SK-N-DZ (cell line): ENCODE measurements around the gene EDN1.
"Not testable (repeated sequence)": the region's sequence is repeated elsewhere in the genome, so short reads cannot be mapped to it uniquely, and the experiment has no call there.

Experiments used
- DNase-seq: peaks from one replicate; pipeline ENCODE4 v3.0.0-alpha.2; 2015; ENCODE audit warnings: low spot score

The EDN1 gene

GRCh38 chr6:12324099-12324498, 33.9 kb downstream of the EDN1 start:
- no peak for DNase-seq

DNA sequence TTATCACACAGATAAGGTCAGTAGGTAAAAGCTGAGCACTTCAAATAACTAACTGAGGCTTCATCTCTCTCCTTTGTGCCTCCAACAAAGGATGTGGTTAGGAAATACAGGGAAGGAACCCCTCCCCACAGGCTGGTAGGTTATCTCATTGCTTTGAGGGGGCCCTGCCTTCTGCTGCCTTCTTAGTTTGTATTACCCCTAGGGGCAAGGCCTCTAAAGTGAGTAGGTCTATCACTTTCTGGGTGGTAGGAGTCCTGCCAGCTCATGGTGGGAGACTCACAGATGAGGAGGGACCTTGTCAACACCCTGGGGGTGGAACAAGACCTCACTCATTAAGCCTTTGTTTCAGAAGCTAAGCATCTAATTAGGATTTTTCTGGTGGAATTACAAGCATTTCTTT, 34.6 kb downstream of the EDN1 start:
- no peak for DNase-seq

GRCh38 chr6:12325872-12326271, 35.7 kb downstream of the EDN1 start:
- DNase-seq = no peak

DNA sequence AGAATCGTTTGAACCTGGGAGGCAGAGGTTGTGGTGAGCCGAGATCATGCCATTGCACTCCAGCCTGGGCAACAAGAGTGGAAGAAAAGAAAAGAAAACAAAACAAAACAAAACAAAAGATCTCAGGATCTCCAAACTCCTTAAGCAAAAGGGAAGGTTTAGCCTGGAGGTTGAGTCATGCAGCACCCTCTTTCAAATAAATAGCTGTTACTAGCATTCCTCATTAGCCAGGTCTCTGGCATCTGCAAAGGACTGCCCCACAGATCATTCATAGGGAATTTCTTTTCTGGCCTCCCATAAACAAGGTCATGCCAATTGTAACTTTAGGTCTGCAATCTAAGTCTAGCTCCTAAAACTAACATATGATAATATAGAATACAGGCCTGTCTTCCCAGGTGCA, 37.2 kb downstream of the EDN1 start:
- DNase-seq = no peak

DNA sequence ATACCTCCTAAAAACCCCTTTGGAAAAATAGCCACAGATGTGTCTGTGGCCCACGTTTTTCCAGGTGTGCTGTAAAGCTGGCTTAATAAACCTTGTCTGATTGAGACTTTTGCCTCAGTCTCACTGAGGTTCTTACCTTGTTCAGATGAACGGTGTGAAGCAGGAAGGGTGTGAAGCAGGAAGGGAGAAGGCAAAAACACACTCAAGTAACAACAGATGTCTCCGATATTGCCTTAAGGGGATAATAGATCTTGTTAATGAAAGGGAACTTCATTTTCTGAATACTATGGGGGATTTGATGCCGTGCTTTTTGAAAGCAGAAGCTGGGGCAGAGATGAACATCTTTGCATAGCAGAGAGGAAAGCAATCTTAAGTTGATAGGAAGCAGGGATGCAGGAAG, 37.8 kb downstream of the EDN1 start:
- no peak for DNase-seq

DNA sequence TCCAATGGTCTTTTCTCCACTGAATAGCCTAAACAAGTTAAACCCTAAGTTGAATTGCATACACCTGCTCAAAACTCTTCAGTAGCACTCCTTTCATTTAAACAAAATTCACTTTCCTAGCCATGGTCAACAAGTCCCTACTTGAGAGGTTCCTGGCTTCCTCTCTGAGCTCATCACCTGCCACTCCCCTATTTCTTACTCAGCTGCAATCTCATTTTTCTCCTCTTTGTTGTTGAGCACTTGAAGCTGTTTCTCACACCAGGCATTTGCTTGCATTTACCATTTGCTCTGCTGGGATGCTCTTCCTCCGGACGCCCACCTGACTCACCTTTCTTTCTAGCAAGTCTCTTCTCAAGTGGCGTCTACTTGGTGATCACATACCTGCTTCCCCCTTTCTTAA, 38.5 kb downstream of the EDN1 start:
- no peak for DNase-seq

GRCh38 chr6:12331474-12331873, 41.3 kb downstream of the EDN1 start:
- no peak for DNase-seq

DNA sequence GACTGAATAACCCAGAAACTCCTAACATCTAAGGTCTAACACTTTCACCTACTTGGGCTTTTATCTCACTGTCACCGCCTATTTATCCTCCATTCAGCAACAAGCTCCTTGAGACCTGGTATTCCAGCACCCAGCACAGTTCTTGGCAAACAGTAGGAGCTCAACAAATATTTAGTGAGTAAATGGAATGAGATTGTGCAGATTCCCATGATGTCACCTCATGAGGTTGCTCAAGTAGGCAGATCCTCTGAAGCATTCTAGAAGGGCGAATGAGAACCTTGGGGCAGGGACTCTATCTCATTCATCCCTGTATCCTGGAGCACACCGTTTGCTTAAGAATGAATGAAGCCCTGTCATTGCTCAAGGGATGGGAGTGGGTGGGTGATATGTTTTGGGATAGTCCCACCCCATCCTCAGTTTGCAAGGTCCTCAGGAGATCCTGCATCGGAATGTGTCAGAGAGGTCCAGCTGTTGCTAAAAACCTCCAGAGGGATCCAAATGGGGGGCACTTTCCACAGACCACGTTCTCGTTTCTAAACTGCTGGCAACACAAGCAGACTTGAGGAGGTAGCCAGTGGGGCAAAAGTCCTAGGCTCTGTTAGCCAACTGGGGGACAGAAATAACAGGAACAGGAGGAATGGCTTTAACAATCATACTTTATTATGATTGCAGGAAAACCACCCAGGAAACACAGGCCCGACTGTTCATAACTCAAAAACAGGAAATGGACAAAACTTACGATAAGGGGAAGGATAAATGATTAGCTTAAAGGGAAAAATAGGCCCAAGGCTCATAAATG, 42.0 kb downstream of the EDN1 start:
- DNase-seq = no peak

DNA sequence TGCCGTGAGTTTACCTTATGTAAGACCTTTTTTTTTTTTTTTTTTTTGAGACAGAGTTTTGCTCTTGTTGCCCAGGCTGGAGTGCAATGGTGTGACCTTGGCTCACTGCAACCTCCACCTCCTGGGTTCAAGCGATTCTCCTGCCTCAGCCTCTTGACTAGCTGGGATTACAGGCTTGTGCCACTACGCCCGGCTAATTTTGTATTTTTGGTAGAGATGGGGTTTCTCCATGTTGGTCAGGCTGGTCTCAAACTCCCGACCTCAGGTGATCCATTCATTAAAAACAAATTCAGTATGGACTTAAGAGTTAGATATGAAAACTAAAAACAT, 42.6 kb downstream of the EDN1 start:
- not testable (repeated sequence) for DNase-seq

GRCh38 chr6:12333128-12333527, 43.0 kb downstream of the EDN1 start:
- no peak for DNase-seq

DNA sequence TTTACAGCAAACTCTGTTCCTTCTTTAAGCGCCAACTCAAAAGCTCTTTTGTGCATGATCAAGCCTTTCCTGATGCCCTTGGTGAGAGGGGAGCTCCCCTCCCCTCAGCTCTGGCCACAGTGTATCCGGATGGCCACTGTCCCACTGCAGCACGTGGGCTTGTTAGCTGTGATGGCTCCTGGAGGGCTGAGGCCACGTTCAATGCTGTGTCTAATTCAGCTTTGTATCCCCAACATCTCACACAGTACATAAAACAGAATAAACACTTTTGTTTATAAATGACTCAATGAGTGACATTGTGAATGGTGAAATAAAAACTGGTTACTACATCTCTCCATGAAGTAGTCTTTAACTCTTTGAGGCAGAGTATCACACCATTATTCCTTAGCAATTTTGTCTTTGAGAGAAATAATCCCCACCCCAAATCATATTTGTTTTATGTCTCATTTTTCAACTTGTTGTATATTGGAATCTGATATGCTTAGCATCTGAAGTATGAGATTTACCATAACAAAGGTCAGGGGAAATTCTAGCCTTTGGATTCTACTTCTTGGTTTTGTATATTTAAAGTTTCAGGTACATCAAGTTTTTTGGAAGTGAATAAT, 44.5 kb downstream of the EDN1 start:
- no peak for DNase-seq

GRCh38 chr6:12335131-12335527, 45.0 kb downstream of the EDN1 start:
- DNase-seq = no peak

DNA sequence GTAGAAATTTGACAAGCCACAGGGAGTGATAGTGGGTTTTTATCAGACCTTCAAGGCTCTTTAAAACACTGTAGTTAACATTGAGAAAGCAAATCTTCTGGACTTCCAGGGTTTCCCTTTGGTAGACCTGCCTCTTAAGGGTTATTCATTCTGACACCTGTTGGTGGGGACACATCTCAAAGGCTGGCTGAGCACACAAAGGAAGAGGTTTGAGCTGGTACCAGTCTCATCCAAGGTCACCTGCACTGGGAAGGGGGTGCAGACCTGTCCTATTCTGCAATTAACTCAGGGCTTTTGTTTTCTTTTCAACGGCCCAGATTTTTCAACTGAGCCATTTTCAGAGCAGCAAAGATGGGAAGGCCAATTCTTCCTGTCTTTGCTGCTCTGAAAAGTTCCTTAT, 45.6 kb downstream of the EDN1 start:
- no peak for DNase-seq

GRCh38 chr6:12336121-12336971, 46.2 kb downstream of the EDN1 start:
- DNase-seq = no peak

DNA sequence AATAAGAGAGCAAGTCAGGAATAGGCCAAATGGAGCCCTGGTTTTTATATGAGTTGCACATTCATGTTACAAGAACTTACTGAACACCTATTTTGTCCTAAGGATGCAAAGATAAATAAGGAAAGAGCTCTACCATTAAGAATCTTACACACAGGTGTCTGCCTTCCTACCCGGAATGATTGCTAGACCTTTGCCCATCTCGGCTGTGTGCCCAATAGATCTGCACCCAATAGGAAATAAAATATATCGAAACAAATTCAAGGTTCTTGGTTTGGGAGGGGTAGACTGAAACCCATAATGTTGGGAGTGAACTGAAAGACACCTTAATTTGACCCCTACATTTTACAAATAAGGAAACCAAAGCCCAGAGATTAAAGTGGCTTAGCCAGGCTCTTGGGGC, 48.9 kb downstream of the EDN1 start:
- DNase-seq = no peak

DNA sequence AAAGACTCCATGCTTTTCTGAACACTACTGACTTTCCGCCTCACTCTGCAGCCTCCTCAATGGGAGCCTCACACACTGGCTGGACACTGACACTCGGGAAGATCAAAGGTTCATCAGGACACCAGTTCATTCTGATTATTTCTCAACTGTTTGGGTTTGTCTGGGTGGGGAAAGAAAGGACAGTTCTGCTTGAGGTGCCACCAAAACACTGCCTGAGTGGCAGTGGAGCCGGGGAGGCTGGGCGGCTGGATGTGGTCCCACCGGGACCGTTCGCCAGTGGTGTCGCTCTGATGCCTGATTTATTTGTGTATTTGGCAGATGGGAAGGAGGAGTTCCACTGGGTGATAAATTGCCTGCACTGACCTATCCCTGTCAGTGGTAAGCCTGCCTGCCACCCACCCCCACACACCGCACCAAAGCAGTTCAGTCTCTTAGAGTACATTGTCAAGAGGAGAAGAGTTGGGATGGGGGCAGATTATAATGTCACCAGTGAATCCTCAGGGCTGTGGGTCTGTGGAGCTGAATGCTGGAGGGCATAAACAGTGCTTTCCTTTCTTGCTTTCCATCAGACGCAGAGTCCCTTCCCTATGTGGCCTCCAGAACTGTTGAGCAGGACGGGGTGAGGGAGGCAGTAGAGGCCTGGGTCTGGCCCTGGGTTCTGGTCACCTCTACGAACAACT, 49.8 kb downstream of the EDN1 start:
- no peak for DNase-seq

DNA sequence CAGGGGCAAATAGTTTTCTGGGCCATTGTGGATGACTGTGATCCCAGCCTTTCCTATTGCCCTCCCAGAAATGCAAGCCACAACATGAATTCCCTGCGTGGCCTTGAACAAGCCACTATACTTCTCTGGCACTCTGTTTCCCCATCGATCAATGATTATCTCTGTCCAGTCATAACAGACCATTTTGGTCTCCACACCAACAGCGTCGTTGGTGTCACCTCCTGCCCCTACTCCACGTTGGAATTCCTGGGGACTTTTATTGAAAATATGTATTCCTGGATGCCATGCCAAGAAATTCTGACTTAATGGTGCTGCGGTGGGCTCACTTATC, 50.3 kb downstream of the EDN1 start:
- DNase-seq = no peak

GRCh38 chr6:12342664-12343063, 52.5 kb downstream of the EDN1 start:
- DNase-seq = no peak

- no peak for DNase-seq
Measured at GRCh38 chr6:12343122-12343439, 52.9 kb downstream of the EDN1 start.

DNA sequence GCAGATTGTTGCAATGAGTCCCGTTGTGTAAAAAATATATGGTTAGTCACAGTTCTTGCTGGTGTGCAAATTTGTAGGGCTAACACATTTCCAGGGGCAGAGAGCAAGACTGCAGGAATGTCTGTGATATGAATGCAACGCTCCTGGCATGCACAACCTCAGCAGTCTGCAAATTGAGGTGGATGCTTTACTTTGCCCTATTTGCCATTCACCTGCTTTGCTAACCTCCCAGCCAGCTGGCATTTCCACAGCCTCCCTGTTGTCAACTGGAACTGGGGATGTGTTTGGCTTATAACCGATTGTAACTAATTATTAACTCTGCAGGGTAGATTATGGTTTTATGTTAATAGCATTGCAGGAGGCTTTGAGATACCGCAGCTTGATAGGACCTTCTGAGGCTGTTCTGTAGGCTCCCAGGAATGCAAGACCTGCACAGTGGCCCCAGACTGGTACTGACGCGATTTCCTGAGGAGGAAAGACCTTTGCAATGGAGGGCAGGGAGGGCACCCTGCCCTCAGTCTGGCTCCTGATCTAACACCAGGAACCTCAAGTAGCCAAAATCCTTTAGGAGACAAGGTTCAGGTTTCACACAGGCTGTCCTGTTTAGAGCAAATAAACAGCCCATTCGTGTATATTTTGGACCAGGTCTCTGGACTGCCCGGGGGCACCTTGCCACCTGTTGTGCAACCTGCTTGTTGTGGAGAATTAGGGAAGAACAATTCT, 53.4 kb downstream of the EDN1 start:
- no peak for DNase-seq

DNA sequence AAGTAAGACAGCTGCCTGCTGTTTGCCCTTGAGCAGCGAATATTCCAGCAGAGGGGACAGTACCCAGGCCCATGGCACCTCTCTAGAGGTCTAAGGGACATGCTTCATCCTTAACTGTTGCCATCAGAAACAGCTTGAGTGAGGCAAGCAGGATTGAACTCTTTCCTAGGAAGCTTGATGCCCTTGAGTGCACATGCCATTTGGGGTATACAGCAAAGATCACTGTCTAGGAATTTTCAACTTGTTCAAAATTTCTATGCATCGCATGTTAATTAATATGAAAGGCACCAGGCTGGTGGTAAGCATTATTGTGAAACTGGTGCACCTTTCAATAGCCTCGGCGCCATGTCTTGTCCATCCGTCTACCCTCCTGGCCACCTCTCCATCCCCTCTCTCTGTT, 54.1 kb downstream of the EDN1 start:
- no peak for DNase-seq
